OCI-M2 (cell line): ENCODE results near the gene RALGPS1.

ENCODE experiments used
- DNase-seq: peaks from one replicate; lab custom pipeline; 2025; ENCODE audit not compliant: unreplicated experiment; lab: John Stamatoyannopoulos, UW

The RALGPS1 gene

GRCh38 chr9:127020802-127021078 lies 106.2 kb downstream of the RALGPS1 start:
- no peak for DNase-seq

GRCh38 chr9:127021664-127022363 lies 107.2 kb downstream of the RALGPS1 start:
- no peak for DNase-seq

- no peak for DNase-seq
Measured at GRCh38 chr9:127022913-127023660, 108.5 kb downstream of the RALGPS1 start.

DNA sequence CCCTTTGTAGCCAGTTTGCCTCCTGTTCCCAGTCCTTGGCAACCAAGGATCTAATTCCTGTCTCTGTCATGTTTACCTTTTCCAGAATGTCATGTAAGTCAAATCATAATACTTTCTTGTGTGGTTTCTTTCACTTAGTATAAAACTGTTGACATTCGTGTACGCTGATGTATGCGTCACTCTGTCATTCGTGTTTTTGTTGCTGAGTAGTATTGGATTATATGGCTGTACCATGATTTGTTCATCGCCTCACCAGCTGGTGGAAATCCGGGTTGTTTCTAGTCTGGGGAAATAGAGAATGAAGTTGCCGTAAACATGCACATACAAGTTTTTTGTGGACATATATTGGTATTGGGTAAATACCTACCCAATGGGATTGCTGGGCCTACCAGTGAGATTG lies 110.5 kb downstream of the RALGPS1 start:
- no peak for DNase-seq

DNA sequence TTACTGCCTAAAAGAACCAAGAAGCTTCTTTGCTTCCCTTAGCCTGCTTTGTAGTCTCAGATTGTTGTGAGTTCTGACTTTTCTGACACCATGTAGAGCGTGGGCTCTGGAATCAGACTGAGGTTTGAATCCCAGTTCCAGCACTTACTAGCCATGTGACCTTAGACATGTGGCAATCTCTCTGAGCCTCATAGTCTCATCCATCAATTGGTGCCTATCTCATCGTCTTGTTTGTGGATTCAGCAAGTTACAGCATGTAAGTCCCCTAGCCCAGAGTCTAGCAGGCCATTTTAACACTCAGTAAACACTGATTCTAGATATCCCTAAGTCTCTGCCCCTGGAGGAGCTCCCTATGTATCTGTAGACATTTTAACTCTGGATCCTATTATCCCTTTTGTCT lies 113.1 kb downstream of the RALGPS1 start:
- DNase-seq, result no peak

GRCh38 chr9:127029548-127029947 lies 115.0 kb downstream of the RALGPS1 start:
- no peak for DNase-seq

GRCh38 chr9:127030814-127031740 lies 116.5 kb downstream of the RALGPS1 start:
- no peak for DNase-seq

- DNase-seq, result no peak
Measured at GRCh38 chr9:127032256-127032655, 117.7 kb downstream of the RALGPS1 start.

DNA sequence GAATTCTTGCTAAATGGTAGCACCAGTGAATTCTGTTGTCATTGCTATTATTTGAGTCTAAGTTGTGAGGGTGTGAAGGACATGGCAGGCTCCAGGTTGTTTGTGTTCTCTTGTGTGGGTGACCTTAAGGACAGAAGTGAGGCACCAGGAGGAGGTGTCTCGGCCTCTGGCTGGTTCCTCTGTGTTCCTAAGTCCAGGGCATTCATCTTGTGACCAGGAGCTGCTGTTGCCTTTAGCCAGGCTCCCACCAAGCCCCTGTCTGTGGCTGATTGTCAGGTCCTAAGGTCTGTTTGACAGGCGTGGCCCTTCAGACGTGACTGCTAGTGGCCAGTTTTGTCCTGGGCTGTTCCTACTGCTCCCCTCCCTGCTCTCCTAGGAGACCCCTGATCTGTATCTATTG lies 118.5 kb downstream of the RALGPS1 start:
- no peak for DNase-seq

DNA sequence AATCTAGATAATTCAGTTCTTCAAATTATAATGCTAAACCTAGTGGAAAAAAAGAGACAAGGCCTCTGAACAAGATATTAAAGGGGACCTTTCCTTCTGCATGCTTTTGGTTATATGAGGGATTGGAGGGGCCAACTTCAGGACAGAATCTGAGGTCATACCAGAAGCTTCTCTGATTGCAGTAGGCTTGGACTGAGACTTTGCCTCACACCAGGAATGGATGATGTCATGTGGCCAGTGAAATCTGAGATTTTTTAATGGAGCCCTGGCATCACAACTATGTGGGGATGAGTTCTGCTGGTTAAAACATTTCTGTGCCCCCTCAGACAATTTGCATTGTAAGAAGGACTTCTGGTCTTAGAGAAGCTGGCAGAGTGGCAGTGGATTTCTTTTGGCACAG lies 119.2 kb downstream of the RALGPS1 start:
- DNase-seq, result no peak

GRCh38 chr9:127034691-127035090 lies 120.1 kb downstream of the RALGPS1 start:
- no peak for DNase-seq

DNA sequence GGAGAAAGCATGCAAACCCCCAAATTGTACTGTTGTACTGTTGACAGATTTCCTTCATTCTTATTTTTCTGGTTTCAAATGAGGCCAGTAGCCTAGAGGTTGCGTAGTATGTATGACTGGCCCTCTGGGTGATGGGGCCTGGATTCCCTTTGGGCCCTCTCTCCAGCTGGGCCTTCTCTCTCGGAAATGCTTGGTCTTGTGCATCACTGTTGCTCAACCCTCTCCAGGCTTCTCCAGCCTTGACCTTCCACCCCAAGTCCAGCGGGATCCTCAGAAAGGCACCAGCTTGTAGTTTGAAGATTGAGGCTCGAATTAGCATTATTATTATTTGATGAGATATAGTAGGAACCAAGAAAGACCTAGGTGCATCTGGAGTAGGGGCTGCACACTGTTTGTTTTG lies 120.8 kb downstream of the RALGPS1 start:
- no peak for DNase-seq

DNA sequence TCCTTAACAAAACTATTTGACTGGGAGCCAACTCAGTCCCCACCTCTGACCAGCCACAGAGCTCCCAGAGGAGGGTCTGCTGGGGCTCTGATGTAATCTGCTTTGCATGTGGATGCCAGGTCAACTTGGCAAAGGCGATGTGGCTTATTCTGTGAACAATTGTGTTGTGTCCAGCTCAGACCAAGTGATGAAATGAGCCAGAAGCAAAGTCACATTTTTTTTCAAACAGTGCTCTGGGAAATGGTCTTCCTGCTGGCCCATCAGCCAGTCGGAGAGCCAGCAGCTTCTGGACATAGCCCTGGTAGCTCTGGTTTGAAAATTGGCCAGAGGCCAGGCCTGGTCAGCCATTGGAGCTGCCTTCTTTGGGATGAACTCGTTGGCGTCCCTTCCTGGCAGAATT lies 121.4 kb downstream of the RALGPS1 start:
- DNase-seq, result no peak

- DNase-seq, result no peak
Measured at GRCh38 chr9:127036437-127036836, 121.9 kb downstream of the RALGPS1 start.

DNA sequence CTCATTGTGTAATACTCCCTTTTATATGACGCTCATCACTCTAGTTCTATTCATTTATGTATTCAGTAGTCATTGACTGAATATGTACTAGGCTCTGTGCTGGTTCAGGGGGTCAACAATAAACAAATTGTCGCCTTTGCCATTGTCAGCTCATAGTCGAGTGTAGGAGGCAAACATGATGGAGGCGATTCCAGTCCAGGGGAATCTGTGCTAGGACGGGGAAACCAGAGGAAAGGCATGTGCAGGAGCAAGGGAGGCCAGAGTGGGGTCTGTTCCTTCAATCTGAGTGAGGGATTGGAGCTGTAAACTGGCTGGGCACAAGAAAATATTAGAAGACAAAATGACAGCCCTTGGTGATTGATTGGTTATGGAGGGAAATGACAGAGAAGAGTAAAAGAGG lies 123.9 kb downstream of the RALGPS1 start:
- no peak for DNase-seq

GRCh38 chr9:127039492-127039891 lies 124.9 kb downstream of the RALGPS1 start:
- DNase-seq, result no peak

- no peak for DNase-seq
Measured at GRCh38 chr9:127045148-127045547, 130.6 kb downstream of the RALGPS1 start.

GRCh38 chr9:127047971-127048370 lies 133.4 kb downstream of the RALGPS1 start:
- DNase-seq, result no peak

DNA sequence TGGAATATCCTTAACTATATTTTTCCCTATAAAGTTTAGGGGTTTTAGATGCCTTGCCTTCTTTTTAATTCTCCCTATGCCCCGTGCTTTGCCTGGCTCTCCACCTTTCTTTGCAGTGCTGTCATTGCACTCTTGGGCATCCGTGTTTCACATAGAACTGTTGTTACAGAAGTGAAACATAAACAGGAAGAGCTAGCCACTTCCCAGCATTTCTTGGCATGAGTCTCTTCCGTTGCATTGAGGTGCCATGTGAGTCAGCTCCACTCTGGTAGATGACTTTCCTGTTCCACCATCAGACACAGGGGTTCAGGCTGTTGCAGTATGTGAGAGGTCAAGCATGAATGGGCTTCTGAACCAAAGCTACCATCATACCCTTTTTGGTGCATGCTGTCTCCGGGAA lies 134.5 kb downstream of the RALGPS1 start:
- no peak for DNase-seq

DNA sequence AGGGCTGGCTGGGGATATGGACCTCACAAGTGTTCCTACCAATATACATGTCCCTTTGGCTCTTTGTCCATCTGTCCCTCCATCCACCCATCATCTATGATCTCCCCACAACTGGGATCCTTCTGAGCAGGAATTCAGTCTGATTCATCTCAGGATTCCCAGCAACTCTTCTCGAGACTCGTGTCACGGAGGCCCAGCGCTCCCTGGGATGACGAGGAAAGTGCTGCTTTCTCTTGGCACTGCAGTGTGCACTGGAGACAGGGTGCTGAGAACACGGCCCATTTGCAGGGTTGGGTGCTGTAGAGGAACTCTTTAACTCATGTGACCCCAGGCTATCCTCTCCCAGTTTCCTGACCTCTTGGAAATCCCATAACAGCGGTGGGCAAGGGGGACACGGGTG lies 135.0 kb downstream of the RALGPS1 start:
- DNase-seq, result no peak

DNA sequence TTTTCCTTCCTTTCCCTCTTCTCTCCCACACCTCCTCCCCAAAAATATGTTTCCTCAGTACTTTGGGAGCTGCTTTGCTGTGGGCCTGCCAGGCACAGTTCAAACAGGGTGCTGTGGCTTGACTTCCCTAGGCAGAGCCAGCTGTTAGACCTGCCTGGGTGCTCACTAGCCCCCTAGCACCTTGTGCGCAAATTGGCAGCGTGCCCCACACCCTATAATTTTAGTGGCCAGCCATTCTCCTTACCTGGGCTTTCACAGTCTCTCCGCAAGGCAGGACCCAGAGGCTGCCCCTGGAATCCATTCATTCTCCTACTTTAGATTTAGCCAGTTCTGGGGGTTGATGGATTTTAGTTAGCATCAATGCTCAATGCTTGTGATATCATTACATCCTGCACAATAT lies 135.6 kb downstream of the RALGPS1 start:
- DNase-seq, result no peak

DNA sequence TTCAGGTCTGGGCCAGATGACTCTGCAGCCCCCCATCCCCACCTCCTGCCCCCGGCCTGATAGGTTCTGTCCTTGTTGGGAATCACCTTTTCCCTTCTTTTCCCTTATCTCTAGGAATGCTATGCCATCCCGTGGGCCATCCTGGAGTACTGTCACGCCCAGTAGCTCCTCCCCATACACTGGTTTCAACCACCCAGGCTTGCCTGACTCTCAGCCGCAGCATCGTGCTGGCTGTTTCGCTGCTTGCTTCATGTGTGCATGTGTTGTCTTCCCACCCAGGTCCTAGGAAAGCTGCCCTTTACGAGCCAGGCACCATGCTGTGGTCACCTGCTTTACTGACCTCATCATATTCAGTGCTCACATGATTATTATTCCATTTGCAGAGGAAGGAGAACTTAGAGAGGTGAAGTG lies 136.0 kb downstream of the RALGPS1 start:
- no peak for DNase-seq
